ENCODE data around the gene SMCHD1.
"Not testable (repeated sequence)": the region's sequence is repeated elsewhere in the genome, so short reads cannot be mapped to it uniquely, and the experiment has no call there.

The SMCHD1 gene

DNA sequence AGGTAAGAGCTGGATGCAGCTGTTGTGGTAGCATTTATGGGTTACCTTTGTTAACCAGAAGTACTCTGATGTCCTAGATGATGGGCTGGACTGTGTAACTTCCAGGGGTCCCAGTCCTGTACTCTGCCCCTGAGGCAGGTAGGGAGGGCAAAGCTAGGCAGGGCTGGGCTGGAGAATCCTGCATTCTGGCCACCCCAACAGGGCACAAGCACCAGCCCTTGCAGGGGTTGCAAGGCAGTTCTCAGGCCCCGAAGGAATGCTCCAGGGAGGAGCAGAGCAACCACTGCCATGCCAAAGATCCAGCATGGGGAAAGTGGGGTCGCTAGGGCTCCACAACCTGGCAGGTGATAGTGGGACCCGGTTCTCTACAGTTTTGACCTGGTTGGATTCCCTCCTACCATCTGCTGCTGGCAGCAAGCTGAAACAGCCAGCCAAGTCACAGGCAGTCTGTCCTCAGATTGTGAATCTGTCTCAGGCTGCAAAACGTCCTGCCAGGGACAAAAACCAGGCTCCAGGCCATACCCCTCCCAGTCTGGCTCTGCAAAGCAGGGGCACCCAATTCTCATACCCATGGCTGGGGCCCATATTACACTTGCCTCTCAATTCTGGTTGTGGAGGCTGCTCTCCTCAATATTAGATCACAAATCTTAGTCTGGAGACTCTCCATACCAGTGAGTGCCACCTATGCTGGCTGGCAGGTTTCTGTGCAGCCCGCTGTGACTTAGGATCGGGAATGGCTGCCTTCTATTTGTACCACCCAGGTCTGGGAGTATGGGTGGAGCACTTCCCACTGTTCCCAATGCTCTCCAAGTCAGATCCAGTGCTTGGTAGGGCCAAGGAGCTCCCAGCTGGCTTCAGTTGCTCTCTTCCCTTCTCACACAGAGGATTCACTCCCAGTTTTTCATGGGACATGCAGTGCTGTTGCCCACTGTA, 61.1 kb downstream of the SMCHD1 start:
- DNase-seq (ENCODE audit: low read depth), result no peak

DNA sequence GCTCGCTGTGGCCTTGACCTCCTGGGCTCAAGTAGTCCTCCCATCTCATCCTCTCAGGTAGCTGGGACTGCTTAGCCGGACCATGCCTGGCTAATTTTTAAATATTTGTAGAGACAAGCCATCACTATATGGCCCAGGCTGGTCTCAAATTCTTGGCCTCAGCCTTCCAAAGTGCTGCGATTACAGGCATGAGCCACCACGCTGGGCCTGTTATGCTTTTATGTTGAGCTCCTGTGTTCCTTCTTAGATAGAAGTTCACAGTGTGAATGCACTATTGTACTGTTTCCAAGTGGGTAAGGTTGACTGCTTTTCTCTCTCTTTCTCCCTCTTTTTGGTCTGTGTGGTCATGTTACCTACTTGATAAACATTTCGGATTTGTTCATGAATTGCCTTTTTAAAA, 61.9 kb downstream of the SMCHD1 start:
- DNase-seq (ENCODE audit: low read depth), result no peak

DNA sequence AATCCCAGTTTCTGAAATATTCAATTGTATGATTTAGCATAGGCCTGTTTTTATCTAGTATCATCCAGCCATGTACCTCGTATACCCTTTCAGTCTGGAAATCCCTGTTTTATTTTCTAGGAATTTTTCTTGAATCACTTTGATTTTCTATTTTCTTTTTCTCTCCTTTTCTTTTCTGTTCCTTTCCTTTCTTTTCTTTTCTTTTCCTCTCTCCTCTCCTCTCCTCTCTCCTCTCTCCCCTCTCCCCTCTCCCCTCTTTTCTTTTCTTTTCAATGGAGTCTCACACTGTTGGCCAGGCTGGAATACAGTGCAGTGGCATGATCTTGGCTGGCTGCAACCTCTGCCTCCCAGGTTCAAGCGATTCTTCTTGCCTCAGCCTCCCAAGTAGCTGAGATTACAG, 63.5 kb downstream of the SMCHD1 start:
- DNase-seq (ENCODE audit: low read depth), result no peak

DNA sequence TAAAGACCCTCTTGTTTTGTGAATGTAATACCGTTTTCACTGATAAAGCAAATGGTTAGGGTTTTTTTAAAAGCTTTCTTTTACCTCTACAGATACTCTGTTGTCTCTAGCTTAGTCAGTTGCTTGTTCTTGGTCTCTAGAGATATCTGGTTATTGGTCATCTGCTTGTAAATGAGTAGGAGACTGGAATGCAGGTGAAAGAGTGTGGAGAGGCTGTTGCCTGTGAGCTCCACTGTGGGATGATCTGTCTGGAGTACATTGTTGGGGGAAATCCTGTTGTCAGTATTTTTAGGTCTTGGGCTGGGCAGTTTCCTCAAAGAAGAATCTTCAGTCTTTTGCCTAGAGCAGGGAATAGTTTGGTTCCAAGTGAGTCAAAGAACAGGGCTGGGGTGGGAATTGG, 67.7 kb downstream of the SMCHD1 start:
- DNase-seq (ENCODE audit: low read depth), result no peak

GRCh38 chr18:2729757-2730156, 74.2 kb downstream of the SMCHD1 start:
- no peak for DNase-seq (ENCODE audit: low read depth)

- no peak for DNase-seq (ENCODE audit: low read depth)
Observed at GRCh38 chr18:2736823-2737222, 81.3 kb downstream of the SMCHD1 start.

DNA sequence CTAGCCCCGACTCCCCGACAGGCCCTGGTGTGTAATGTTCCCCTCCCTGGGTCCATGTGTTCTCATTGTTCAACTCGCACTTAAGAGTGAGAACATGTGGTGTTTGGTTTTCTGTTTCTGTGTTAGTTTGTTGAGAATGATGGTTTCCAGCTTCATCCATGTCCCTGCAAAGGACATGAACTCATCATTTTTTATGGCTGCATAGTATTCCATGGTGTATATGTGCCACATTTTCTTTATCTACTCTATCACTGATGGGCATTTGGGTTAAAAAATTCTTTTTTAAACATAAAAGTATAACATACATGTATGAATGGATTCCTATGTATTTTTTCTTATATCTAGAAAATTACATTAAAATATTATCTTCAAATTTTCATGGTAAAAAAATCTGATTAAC, 84.6 kb downstream of the SMCHD1 start:
- DNase-seq (ENCODE audit: low read depth), result not testable (repeated sequence)

- DNase-seq (ENCODE audit: low read depth), result no peak
Observed at GRCh38 chr18:2746274-2746673, 90.7 kb downstream of the SMCHD1 start.

GRCh38 chr18:2758309-2758708, 102.8 kb downstream of the SMCHD1 start:
- DNase-seq (ENCODE audit: low read depth), result no peak

DNA sequence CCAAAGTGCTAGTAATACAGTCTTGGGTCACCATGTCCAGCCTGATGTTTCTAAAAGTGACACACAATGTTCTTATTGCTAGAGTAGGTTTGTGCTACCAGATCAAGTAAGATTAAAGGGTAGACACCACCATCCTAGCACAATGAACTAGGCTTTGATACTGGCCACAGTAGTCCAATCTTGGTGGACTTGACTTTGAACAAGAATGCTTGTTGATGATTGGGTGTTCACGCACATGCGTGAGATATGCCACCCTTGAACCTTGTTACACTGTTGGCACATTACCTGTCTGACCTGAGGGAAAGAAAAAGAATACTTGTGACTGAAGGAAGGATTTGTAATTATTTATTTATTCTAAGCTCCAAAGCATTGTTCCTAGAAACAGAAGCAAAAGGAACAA, 119.1 kb downstream of the SMCHD1 start:
- no peak for DNase-seq (ENCODE audit: low read depth)

DNA sequence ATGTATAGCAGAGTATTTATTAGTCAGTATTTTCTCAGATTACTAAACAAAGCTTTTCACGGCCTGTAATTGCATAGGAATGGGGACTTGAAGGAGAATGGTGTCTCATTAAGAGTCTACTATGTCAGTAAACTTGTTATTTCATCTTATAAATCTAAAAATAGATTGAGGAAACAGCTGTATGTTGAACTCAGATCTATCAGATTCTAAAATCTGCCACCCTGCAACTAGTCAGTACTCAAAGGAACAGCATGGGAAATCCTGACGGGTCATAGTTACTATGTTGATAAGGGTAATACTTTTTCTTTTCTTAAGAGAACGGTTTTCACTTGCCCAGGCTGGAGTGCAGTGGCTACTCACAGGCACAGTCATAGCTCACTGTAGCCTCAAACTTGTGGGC, 121.1 kb downstream of the SMCHD1 start:
- DNase-seq (ENCODE audit: low read depth), result no peak

- DNase-seq (ENCODE audit: low read depth), result no peak
Observed at GRCh38 chr18:2777241-2777640, 121.7 kb downstream of the SMCHD1 start.

- no peak for DNase-seq (ENCODE audit: low read depth)
Observed at GRCh38 chr18:2780750-2781149, 125.2 kb downstream of the SMCHD1 start.

DNA sequence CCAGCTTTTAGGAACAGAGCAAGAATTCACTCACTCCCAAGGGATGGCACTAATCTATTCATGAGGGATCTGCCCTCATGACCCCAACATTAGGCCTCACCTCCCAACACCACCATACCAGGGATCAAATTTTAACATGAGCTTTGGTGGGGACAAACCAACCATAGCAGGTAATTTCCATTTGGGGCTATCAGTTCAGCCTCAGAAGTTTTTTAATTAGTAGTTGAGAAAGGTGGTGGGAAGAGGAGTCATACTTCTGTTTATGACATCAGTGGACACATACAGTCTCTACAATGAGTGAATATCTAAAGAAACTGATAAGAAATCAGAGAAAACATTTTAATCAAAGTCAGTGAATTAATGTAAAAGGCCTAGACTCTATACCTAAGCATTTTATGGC, 131.7 kb downstream of the SMCHD1 start:
- no peak for DNase-seq (ENCODE audit: low read depth)

GRCh38 chr18:2792395-2792794, 136.9 kb downstream of the SMCHD1 start:
- DNase-seq (ENCODE audit: low read depth), result no peak

DNA sequence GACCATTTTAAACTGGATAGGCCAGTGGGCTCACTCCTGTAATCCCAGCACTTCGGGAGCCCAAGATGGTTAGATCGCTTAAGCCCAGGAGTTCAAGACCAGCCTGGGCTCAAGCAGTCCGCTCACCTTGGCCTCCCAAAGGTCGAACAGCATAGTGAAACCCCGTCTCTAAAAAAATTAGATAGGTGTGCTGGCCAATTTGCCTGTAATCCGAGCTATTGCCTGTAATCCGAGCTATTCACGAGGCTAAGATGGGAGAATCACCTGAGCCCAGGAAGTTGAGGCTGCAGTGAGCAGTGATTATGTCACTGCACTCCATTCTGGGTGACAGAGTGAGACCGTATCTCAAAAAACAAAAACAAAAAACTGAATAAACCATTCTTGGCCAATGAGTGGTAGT, 138.6 kb downstream of the SMCHD1 start:
- DNase-seq (ENCODE audit: low read depth), result no peak

GRCh38 chr18:2797951-2798350, 142.4 kb downstream of the SMCHD1 start:
- DNase-seq (ENCODE audit: low read depth), result no peak

- no peak for DNase-seq (ENCODE audit: low read depth)
Observed at GRCh38 chr18:2799369-2799768, 143.8 kb downstream of the SMCHD1 start.

DNA sequence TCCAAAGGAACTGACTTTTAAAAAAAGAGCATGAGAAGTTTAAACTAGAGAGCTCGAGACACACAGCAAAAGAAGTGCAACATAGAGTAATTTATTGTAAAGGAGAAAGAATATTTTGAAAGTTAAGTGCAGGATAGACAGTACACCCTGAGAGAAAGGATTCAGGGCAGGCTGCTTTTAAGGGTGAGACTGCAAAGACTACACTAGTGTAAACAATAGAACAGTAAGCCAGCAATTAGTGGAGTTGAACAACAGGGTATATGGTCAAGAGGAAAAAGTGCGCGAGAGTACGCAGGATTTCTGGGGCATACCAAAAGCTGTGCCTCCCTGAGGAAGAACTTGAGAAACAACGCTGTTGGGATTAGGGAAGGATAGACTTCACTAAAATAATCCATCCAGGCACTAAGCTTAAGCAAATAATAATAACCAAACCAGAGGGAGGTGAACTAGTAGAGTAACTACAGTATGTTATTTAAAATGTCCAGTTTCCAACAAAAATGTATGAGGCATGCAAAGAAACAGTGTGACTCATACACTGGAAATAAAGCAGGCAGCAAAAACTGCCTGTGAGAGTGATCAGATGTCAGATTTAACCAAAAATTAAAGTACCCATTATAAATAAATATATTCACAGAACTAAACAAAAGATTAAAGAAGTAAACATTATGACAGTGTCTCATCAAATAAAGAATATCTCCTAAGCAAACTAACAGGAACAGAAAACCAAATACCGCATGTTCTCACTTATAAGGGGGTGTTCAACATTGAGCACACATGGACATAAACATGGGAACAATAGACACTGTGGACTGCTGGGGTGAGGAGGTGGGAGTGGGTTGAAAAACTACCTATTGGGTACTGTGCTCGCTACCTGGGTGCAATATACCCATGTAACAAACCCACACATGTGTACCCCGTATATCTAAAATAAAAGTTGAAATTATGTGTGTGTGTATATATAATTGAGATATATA, 150.7 kb downstream of the SMCHD1 start:
- DNase-seq (ENCODE audit: low read depth), result no peak

DNA sequence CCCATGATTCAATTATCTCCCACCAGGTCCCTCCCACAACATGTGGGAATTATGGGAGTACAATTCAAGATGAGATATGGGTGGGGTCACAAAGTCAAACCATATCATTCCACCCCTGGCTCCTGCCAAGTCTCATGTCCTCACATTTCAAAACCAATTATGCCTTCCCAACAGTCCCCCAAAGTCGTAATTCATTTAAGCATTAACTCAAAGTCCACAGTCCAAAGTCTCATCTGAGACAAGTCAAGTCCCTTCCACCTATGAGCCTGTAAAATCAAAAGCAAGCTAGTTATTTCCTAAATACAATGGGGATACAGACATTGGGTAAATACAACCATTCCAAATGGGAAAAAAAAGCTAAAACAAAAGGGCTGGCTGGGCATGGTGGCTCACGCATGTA, 153.1 kb downstream of the SMCHD1 start:
- not testable (repeated sequence) for DNase-seq (ENCODE audit: low read depth)

DNA sequence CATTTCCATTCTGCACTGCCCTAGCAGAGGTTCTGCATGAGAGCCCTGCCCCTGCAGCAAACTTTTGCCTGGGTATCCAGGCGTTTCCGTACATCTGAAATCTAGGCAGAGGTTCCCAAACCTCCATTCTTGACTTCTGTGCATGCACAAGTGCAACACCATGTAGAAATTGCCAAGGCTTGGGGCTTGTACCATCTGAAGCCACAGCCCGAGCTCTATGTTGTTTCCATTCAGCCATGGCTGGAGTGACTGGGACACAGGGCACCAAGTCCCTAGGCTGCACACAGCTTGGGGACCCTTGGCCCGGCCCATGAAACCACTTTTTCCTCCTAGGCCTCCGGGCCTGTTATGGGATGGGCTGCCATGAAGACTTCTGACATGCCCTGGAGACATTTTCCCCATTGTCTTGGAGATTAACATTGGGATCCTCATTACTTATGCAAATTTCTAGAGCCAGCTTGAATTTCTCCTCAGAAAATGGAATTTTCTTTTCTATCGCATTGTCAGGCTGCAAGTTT, 154.2 kb downstream of the SMCHD1 start:
- DNase-seq (ENCODE audit: low read depth), result not testable (repeated sequence)

GRCh38 chr18:2811416-2811815, 155.9 kb downstream of the SMCHD1 start:
- no peak for DNase-seq (ENCODE audit: low read depth)

DNA sequence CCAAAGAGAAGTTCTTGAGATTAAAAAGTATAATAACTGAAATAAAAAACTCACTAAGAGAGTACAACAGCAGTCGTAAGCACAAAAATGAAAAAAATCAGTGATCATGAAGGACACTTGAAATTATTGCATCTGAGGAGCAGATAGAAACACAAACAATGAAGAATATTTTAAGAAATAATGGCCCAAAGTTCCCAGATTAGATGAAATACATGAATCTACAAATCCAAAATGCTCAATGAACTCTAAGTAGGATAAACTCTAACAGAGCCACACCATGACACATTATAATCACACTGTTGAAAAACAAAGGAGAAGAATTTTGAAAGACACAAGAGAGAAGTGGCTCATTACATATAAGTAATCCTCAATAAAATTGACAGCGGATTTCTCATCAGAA, 159.4 kb downstream of the SMCHD1 start:
- no peak for DNase-seq (ENCODE audit: low read depth)

Measured in activated T-cell treated with anti-CD3 and anti-CD28 coated beads for 24 hours (primary cell).